H9 (cell line): ENCODE results near the gene CILP2. TPM values are rescaled to one million over a fixed set of nuclear protein-coding genes. Genes with fewer than 3 reads are reported as not detected.

Source experiments
- DNase-seq: peaks from one replicate; pipeline ENCODE4 v3.0.0-alpha.2; 2017
- H2AFZ ChIP-seq: one replicate; pipeline ENCODE4 v1.6.1; 2013; ENCODE audit warnings: mild to moderate bottlenecking, low read length, control low read depth, moderate library complexity
- H2AK5ac ChIP-seq: 2 replicates; pipeline ENCODE4 v1.6.1; 2013; ENCODE audit warnings: low read length, control low read depth, mixed read lengths; ENCODE audit not compliant: insufficient read length
- H2BK120ac ChIP-seq: one replicate; pipeline ENCODE4 v1.6.1; 2013; ENCODE audit warnings: low read depth, mild to moderate bottlenecking, low read length, control low read depth, inconsistent platforms; ENCODE audit not compliant: poor library complexity, severe bottlenecking
- H2BK12ac ChIP-seq: 2 replicates; pipeline ENCODE4 v1.6.1; 2013; ENCODE audit warnings: low read length, control low read depth, mixed read lengths, low read depth; ENCODE audit not compliant: insufficient read length
- H2BK15ac ChIP-seq: 2 replicates; pipeline ENCODE4 v1.6.1; 2013; ENCODE audit warnings: low read depth, low read length, control low read depth
- H2BK20ac ChIP-seq: one replicate; pipeline ENCODE4 v1.6.1; 2013; ENCODE audit warnings: low read depth, mild to moderate bottlenecking, low read length, control low read depth, inconsistent platforms; ENCODE audit not compliant: poor library complexity, severe bottlenecking
- H2BK5ac ChIP-seq: 2 replicates; pipeline ENCODE4 v1.6.1; 2013; ENCODE audit warnings: low read length, control low read depth, mixed read lengths; ENCODE audit not compliant: insufficient read length
- H3K14ac ChIP-seq: 2 replicates; pipeline ENCODE4 v1.6.1; 2013; ENCODE audit warnings: low read length, control low read depth; ENCODE audit not compliant: insufficient read depth
- H3K18ac ChIP-seq: 2 replicates; pipeline ENCODE4 v1.6.1; 2013; ENCODE audit warnings: low read depth, mild to moderate bottlenecking, mixed read lengths, low read length, control low read depth; ENCODE audit not compliant: insufficient read length
- H3K23ac ChIP-seq: 2 replicates; pipeline ENCODE4 v1.6.1; 2013; ENCODE audit warnings: low read length, control low read depth, mixed read lengths, low read depth; ENCODE audit not compliant: insufficient read length
- H3K23me2 ChIP-seq: 2 replicates; pipeline ENCODE4 v1.6.1; 2013; ENCODE audit warnings: low read depth, mild to moderate bottlenecking, mixed read lengths, low read length, control low read depth; ENCODE audit not compliant: insufficient read length, poor library complexity, severe bottlenecking
- H3K27ac ChIP-seq: 2 replicates; pipeline ENCODE4 v1.5.1; 2013; ENCODE audit warnings: low read length, control low read depth, mixed read lengths, low read depth; ENCODE audit not compliant: insufficient read length
- H3K27me3 ChIP-seq: 2 replicates; pipeline ENCODE4 v1.6.1; 2013; ENCODE audit warnings: low read length, control low read depth, inconsistent platforms; ENCODE audit not compliant: insufficient read depth
- H3K4ac ChIP-seq: 2 replicates; pipeline ENCODE4 v1.6.1; 2013; ENCODE audit warnings: low read depth, mild to moderate bottlenecking, control low read depth, inconsistent platforms, low read length, moderate library complexity
- H3K4me1 ChIP-seq: 2 replicates; pipeline ENCODE4 v1.6.1; 2013; ENCODE audit warnings: low read length, control low read depth, inconsistent platforms; ENCODE audit not compliant: insufficient read depth
- H3K4me2 ChIP-seq: 2 replicates; pipeline ENCODE4 v1.6.1; 2013; ENCODE audit warnings: low read length, control low read depth, mixed read lengths; ENCODE audit not compliant: insufficient read length, insufficient read depth
- H3K56ac ChIP-seq: 2 replicates; pipeline ENCODE4 v1.6.1; 2013; ENCODE audit warnings: low read depth, mild to moderate bottlenecking, mixed read lengths, low read length, control low read depth; ENCODE audit not compliant: insufficient read length
- H3K79me1 ChIP-seq: 2 replicates; pipeline ENCODE4 v1.6.1; 2013; ENCODE audit warnings: low read depth, mild to moderate bottlenecking, moderate library complexity, low read length, control low read depth, inconsistent platforms; ENCODE audit not compliant: insufficient read depth, poor library complexity, severe bottlenecking
- H3K79me2 ChIP-seq: 2 replicates; pipeline ENCODE4 v1.6.1; 2013; ENCODE audit warnings: low read length, control low read depth, inconsistent platforms; ENCODE audit not compliant: insufficient read depth
- H3K9ac ChIP-seq: 2 replicates; pipeline ENCODE4 v1.6.1; 2013; ENCODE audit warnings: low read length, control low read depth, mixed read lengths; ENCODE audit not compliant: insufficient read length; ENCODE audit errors: extremely low read depth
- H3K9me3 ChIP-seq: one replicate; pipeline ENCODE4 v1.6.1; 2013; ENCODE audit warnings: low read depth, low read length, inconsistent platforms; ENCODE audit not compliant: control insufficient read depth
- H3T11ph ChIP-seq: one replicate; pipeline ENCODE4 v1.6.1; 2013; ENCODE audit warnings: mild to moderate bottlenecking, low read length, control low read depth, inconsistent platforms
- H4K20me1 ChIP-seq: one replicate; pipeline ENCODE4 v1.6.1; 2013; ENCODE audit not compliant: control insufficient read depth, insufficient read length, insufficient read depth
- H4K5ac ChIP-seq: 2 replicates; pipeline ENCODE4 v1.6.1; 2013; ENCODE audit warnings: low read depth, mild to moderate bottlenecking, mixed read lengths, low read length, control low read depth; ENCODE audit not compliant: insufficient read length
- H4K8ac ChIP-seq: replicated peaks from 2 replicates; pipeline ENCODE4 v1.6.1; 2013; ENCODE audit warnings: low read length, control low read depth, mixed read lengths, low read depth; ENCODE audit not compliant: insufficient read length
- H4K91ac ChIP-seq: 2 replicates; pipeline ENCODE4 v1.6.1; 2013; ENCODE audit warnings: low read depth, mild to moderate bottlenecking, moderate library complexity, mixed read lengths, low read length, control low read depth; ENCODE audit not compliant: insufficient read length
- H3K27ac Mint-ChIP-seq, 3 experiments: 2 replicates in 2 of 3; 3 replicates in 1 of 3; pipeline ENCODE4 v1.8.0; 2020 to 2021; ENCODE audit warnings: mixed read lengths in 3 of 3, mild to moderate bottlenecking in 1 of 3, moderate library complexity in 1 of 3
- H3K27me3 Mint-ChIP-seq: 2 replicates; pipeline ENCODE4 v1.8.0; 2021; ENCODE audit warnings: low read depth, mild to moderate bottlenecking, moderate library complexity, mixed read lengths
- H3K36me3 Mint-ChIP-seq, 3 experiments: 2 replicates in 2 of 3; 3 replicates in 1 of 3; pipeline ENCODE4 v1.8.0; 2020 to 2021; ENCODE audit warnings: low read depth in 3 of 3, mixed read lengths in 3 of 3; ENCODE audit not compliant: insufficient read depth in 1 of 3
- H3K4me1 Mint-ChIP-seq, 2 experiments: 2 replicates each; pipeline ENCODE4 v1.8.0; 2020; ENCODE audit warnings: mixed read lengths in 2 of 2
- H3K4me3 Mint-ChIP-seq, 2 experiments: 2 replicates in 1 of 2; 3 replicates in 1 of 2; pipeline ENCODE4 v1.8.0; 2020 to 2021; ENCODE audit warnings: mild to moderate bottlenecking in 2 of 2, mixed read lengths in 2 of 2, moderate library complexity in 1 of 2
- H3K9me3 Mint-ChIP-seq, 2 experiments: 2 replicates in 1 of 2; 3 replicates in 1 of 2; pipeline ENCODE4 v1.8.0; 2020; ENCODE audit warnings: mild to moderate bottlenecking in 2 of 2, mixed read lengths in 2 of 2, moderate library complexity in 1 of 2
- CTCF ChIP-seq: fragments of 200-600 bp; sonication (generic); conservative IDR thresholded peaks from 3 replicates; pipeline ENCODE4 v1.8.0; 2021; ENCODE audit warnings: antibody characterized with exemption, mild to moderate bottlenecking
- WGBS: extraction: QIAGEN DNeasy Blood & Tissue Kit; methylation state at CpG from one replicate; pipeline ENCODE4 v1.1.7; 2013; ENCODE audit warnings: missing lambda C conversion rate, low lambda C conversion rate, mixed read lengths; ENCODE audit not compliant: insufficient read length; ENCODE audit errors: extremely low coverage; 5-methylcytosine and 5-hydroxymethylcytosine counted together
- total RNA-seq: library from RNA; stranded (reverse); gene quantifications from 2 replicates; pipeline ENCODE4 v1.2.1, GENCODE V29; 2021

Gene CILP2
- total RNA-seq, 1 experiment from 2014 or later: 6.4 TPM

- Histone ChIP-seq H3K9me3 (no peaks in the 10 kb centered on the region), H3K23me2 (no peaks in the 10 kb centered on the region)
- no CpG with 5 or more reads among the region's 10 CpGs for WGBS
Observed at GRCh38 chr19:19553670-19554069, 15.6 kb downstream of the CILP2 start.

More at GRCh38 chr19:19553670-19554069, 15.6 kb downstream of the CILP2 start:
- H3K56ac ChIP-seq: no peak overlapping the region
- H3K27me3 ChIP-seq: no peaks in the 10 kb centered on the region
- no peak overlapping the region for H3K14ac ChIP-seq
- H4K91ac ChIP-seq: no peak overlapping the region
- no peak overlapping the region for H3K9ac ChIP-seq
- H3K18ac ChIP-seq: no peak overlapping the region
- no peak overlapping the region for H2BK5ac ChIP-seq
- no peaks in the 10 kb centered on the region for H3K79me1 ChIP-seq
- H2BK12ac ChIP-seq: no peak overlapping the region
- H3K9me3 Mint-ChIP-seq: no peaks in the 10 kb centered on the region; a peak in 1 of 5 replicates
- H3K27ac Mint-ChIP-seq: no peak overlapping the region
- H2BK15ac ChIP-seq: no peak overlapping the region
- H2BK120ac ChIP-seq: no peak overlapping the region
- no peak overlapping the region for H2AK5ac ChIP-seq
- 0 out of 5 replicates have a peak overlapping the region, but pooled peaks of 1 of the 2 experiments have one; percentile 27 for H3K4me3 Mint-ChIP-seq
- H3K36me3 Mint-ChIP-seq: no peaks in the 10 kb centered on the region; a peak in 1 of 7 replicates
- no peaks in the 10 kb centered on the region for H3K79me2 ChIP-seq
- no peak overlapping the region for H3K23ac ChIP-seq
- H3K27me3 Mint-ChIP-seq: peaks cover 7% of the 10 kb centered on the region
- no peak overlapping the region for H3K27ac ChIP-seq
- H3K4ac ChIP-seq: no peak overlapping the region
- no peak overlapping the region for H4K5ac ChIP-seq
- H3T11ph ChIP-seq: no peak overlapping the region
- H3K4me2 ChIP-seq: no peak overlapping the region
- H2BK20ac ChIP-seq: no peak overlapping the region
- no peak overlapping the region for H4K8ac ChIP-seq
- no peaks in the 10 kb centered on the region for H4K20me1 ChIP-seq
- no peak for TF ChIP-seq CTCF
- peaks cover 0 to 8% of the 10 kb centered on the region in 2 experiments; a peak in 2 of 4 replicates for H3K4me1 Mint-ChIP-seq
- H2AFZ ChIP-seq: no peak overlapping the region
- no peak for DNase-seq
- no peaks in the 10 kb centered on the region for H3K4me1 ChIP-seq
